ENCODE data around the gene AASDH.

Gene AASDH

DNA sequence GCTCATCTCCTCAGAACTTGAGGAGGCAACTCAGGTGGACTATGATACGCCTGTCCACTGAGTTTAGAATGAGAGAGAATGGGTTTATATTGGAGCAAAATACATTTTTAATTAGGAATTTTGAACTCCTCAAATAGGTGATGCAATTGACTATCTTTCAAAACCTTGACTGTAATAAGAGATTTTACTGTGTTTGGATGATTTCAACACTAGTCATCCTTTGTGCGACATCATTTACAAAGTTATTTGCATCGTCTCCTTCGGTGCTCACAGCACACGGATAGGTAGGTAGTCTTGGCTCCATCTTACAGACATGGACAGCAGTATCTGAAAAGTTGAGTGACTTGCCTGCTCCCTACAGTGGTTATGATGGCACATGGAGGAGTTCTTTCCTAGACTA, 67.0 kb downstream of the AASDH start:
- Histone ChIP-seq H3K4me2 (ENCODE audit: low read length) (no peak overlapping the region), H3K4me1 (ENCODE audit: control insufficient read depth, low read depth, low read length) (peaks cover 4% of the 10 kb centered on the region), H3K27me3 (ENCODE audit: insufficient read depth, low read length, poor library complexity) (no peaks in the 10 kb centered on the region), H4K5ac (ENCODE audit: low read length) (no peak overlapping the region), H2BK5ac (ENCODE audit: low read length) (no peak overlapping the region), H3K9ac (ENCODE audit: low read length) (no peak overlapping the region), H3K4ac (ENCODE audit: low read depth, low read length) (no peak overlapping the region), H3K27ac (ENCODE audit: low read depth, low read length) (no peak overlapping the region), H4K8ac (ENCODE audit: low read depth, low read length) (no peak overlapping the region), H3K79me1 (ENCODE audit: low read length) (no peaks in the 10 kb centered on the region), H3K79me2 (ENCODE audit: control insufficient read depth, insufficient read depth, low read length) (no peaks in the 10 kb centered on the region), H3K56ac (ENCODE audit: low read length) (no peak overlapping the region), H2AK5ac (ENCODE audit: low read length) (no peak overlapping the region), H2BK120ac (ENCODE audit: low read depth, low read length) (no peak overlapping the region), H3K36me3 (ENCODE audit: control insufficient read depth, insufficient read depth, low read length) (no peaks in the 10 kb centered on the region), H2BK15ac (replicated peaks; ENCODE audit: low read depth) (no peak overlapping the region), H3K4me3 (ENCODE audit: low read length) (no peak overlapping the region), H3K18ac (ENCODE audit: low read length) (no peak overlapping the region), H3K23ac (ENCODE audit: low read length) (no peak overlapping the region)
- no CpG with 5 or more reads among the region's 5 CpGs for WGBS (ENCODE audit: extremely low coverage, insufficient coverage, low lambda C conversion rate)
- no peak for DNase-seq

DNA sequence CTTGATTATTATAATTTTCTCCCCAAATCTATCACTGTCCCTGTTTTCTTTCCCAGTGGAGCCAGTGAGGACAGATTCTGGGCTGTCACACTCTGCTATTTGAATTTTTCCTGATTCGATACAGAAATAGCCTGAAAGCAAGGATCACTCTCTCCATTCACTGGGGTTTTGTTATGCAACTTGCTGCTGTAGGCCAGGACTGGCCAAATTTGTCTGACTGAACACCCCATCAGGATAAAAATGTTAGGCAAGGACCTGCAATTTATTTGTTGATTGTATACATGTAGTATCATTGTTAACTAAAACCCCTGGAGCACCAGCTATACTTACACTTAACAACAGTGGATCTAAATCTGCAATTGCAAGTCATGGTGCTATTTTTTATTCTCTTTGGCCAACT, 68.7 kb downstream of the AASDH start:
- Histone ChIP-seq H3K4me2 (ENCODE audit: low read length) (no peak overlapping the region), H3K4me1 (ENCODE audit: control insufficient read depth, low read depth, low read length) (no peaks in the 10 kb centered on the region), H3K79me2 (ENCODE audit: control insufficient read depth, insufficient read depth, low read length) (no peaks in the 10 kb centered on the region), H2BK5ac (ENCODE audit: low read length) (no peak overlapping the region), H4K5ac (ENCODE audit: low read length) (no peak overlapping the region), H3K23ac (ENCODE audit: low read length) (no peak overlapping the region), H3K9ac (ENCODE audit: low read length) (no peak overlapping the region), H3K36me3 (ENCODE audit: control insufficient read depth, insufficient read depth, low read length) (no peaks in the 10 kb centered on the region), H3K4ac (ENCODE audit: low read depth, low read length) (no peak overlapping the region), H3K4me3 (ENCODE audit: low read length) (no peak overlapping the region), H4K8ac (ENCODE audit: low read depth, low read length) (no peak overlapping the region), H3K27ac (ENCODE audit: low read depth, low read length) (no peak overlapping the region), H2AK5ac (ENCODE audit: low read length) (no peak overlapping the region), H3K27me3 (ENCODE audit: insufficient read depth, low read length, poor library complexity) (no peaks in the 10 kb centered on the region), H3K79me1 (ENCODE audit: low read length) (no peaks in the 10 kb centered on the region), H3K18ac (ENCODE audit: low read length) (no peak overlapping the region), H3K56ac (ENCODE audit: low read length) (no peak overlapping the region), H2BK15ac (replicated peaks; ENCODE audit: low read depth) (no peak overlapping the region), H2BK120ac (ENCODE audit: low read depth, low read length) (no peak overlapping the region)
- DNase-seq: no peak
- no CpG with 5 or more reads among the region's 1 CpG for WGBS (ENCODE audit: extremely low coverage, insufficient coverage, low lambda C conversion rate)

GRCh38 chr4:56317749-56318148, 69.5 kb downstream of the AASDH start:
- H3K4me3 ChIP-seq (ENCODE audit: low read length): no peak overlapping the region
- H4K5ac ChIP-seq (ENCODE audit: low read length): no peak overlapping the region
- no peaks in the 10 kb centered on the region for H3K36me3 ChIP-seq (ENCODE audit: control insufficient read depth, insufficient read depth, low read length)
- H3K4ac ChIP-seq (ENCODE audit: low read depth, low read length): no peak overlapping the region
- no peak overlapping the region for H2BK5ac ChIP-seq (ENCODE audit: low read length)
- no peaks in the 10 kb centered on the region for H3K27me3 ChIP-seq (ENCODE audit: insufficient read depth, low read length, poor library complexity)
- H3K79me2 ChIP-seq (ENCODE audit: control insufficient read depth, insufficient read depth, low read length): no peaks in the 10 kb centered on the region
- no peak for DNase-seq
- no peak overlapping the region for H3K23ac ChIP-seq (ENCODE audit: low read length)
- H3K56ac ChIP-seq (ENCODE audit: low read length): no peak overlapping the region
- H3K27ac ChIP-seq (ENCODE audit: low read depth, low read length): no peak overlapping the region
- no peak overlapping the region for H2BK15ac ChIP-seq (replicated peaks; ENCODE audit: low read depth)
- H3K4me1 ChIP-seq (ENCODE audit: control insufficient read depth, low read depth, low read length): no peaks in the 10 kb centered on the region
- H2BK120ac ChIP-seq (ENCODE audit: low read depth, low read length): no peak overlapping the region
- H3K18ac ChIP-seq (ENCODE audit: low read length): no peak overlapping the region
- no peak overlapping the region for H4K8ac ChIP-seq (ENCODE audit: low read depth, low read length)
- H2AK5ac ChIP-seq (ENCODE audit: low read length): no peak overlapping the region
- H3K79me1 ChIP-seq (ENCODE audit: low read length): no peaks in the 10 kb centered on the region
- H3K4me2 ChIP-seq (ENCODE audit: low read length): no peak overlapping the region
- H3K9ac ChIP-seq (ENCODE audit: low read length): no peak overlapping the region

DNA sequence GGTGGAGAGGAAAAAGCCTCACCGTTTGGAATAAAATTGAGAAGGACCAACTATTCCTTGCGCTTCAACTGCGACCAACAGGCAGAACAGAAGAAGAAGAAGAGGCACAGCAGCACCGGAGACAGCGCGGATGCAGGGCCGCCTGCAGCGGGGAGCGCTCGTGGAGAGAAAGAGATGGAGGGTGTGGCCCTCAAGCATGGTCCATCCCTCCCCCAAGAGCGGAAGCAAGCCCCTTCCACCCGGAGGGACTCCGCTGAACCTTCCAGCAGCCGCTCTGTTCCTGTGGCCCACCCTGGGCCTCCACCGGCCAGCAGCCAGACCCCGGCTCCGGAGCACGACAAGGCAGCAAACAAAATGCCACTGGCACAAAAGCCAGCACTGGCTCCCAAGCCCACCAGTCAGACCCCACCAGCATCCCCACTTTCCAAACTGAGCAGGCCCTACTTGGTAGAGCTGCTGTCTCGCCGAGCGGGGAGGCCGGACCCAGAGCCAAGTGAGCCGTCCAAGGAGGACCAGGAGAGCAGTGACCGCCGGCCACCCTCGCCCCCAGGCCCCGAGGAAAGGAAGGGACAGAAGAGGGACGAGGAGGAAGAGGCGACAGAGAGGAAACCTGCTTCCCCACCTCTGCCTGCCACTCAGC, 71.2 kb downstream of the AASDH start:
- WGBS (ENCODE audit: extremely low coverage, insufficient coverage, low lambda C conversion rate): no CpG with 5 or more reads among the region's 29 CpGs
- DNase-seq: no peak
- no peak overlapping the region for H3K9ac ChIP-seq (ENCODE audit: low read length)
- no peak overlapping the region for H4K8ac ChIP-seq (ENCODE audit: low read depth, low read length)
- no peaks in the 10 kb centered on the region for H3K4me1 ChIP-seq (ENCODE audit: control insufficient read depth, low read depth, low read length)
- no peak overlapping the region for H3K18ac ChIP-seq (ENCODE audit: low read length)
- no peak overlapping the region for H3K4me3 ChIP-seq (ENCODE audit: low read length)
- no peaks in the 10 kb centered on the region for H3K27me3 ChIP-seq (ENCODE audit: insufficient read depth, low read length, poor library complexity)
- no peak overlapping the region for H3K4me2 ChIP-seq (ENCODE audit: low read length)
- H3K27ac ChIP-seq (ENCODE audit: low read depth, low read length): no peak overlapping the region
- H3K23ac ChIP-seq (ENCODE audit: low read length): no peak overlapping the region
- H3K79me2 ChIP-seq (ENCODE audit: control insufficient read depth, insufficient read depth, low read length): no peaks in the 10 kb centered on the region
- no peak overlapping the region for H3K56ac ChIP-seq (ENCODE audit: low read length)
- H2AK5ac ChIP-seq (ENCODE audit: low read length): no peak overlapping the region
- H3K4ac ChIP-seq (ENCODE audit: low read depth, low read length): no peak overlapping the region
- H3K36me3 ChIP-seq (ENCODE audit: control insufficient read depth, insufficient read depth, low read length): no peaks in the 10 kb centered on the region
- H2BK15ac ChIP-seq (replicated peaks; ENCODE audit: low read depth): no peak overlapping the region
- H2BK5ac ChIP-seq (ENCODE audit: low read length): no peak overlapping the region
- no peak overlapping the region for H2BK120ac ChIP-seq (ENCODE audit: low read depth, low read length)
- no peaks in the 10 kb centered on the region for H3K79me1 ChIP-seq (ENCODE audit: low read length)
- no peak overlapping the region for H4K5ac ChIP-seq (ENCODE audit: low read length)

DNA sequence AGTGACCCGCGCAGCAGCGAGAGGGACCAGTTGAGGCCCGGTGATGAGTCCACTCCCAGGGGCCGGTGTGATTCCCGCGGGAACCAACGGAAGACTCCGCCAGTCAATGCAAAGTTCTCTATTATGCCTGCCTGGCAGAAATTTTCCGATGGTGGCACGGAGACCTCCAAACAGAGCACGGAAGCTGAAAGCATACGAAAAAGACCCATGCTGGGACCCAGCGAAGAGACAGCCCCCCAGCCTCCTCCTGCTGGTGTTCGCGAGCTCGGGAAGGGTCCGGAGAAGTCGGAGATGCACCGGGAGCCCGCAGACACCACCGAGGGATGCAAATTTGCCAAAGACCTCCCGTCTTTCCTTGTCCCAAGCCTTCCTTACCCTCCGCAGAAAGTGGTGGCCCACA, 71.7 kb downstream of the AASDH start:
- H4K8ac ChIP-seq (ENCODE audit: low read depth, low read length): no peak overlapping the region

GRCh38 chr4:56315041-56315440, 72.2 kb downstream of the AASDH start:
- H3K27ac ChIP-seq (ENCODE audit: low read depth, low read length): no peak overlapping the region
- no peaks in the 10 kb centered on the region for H3K27me3 ChIP-seq (ENCODE audit: insufficient read depth, low read length, poor library complexity)
- no peak overlapping the region for H3K4me2 ChIP-seq (ENCODE audit: low read length)
- no peak overlapping the region for H4K5ac ChIP-seq (ENCODE audit: low read length)
- no peak overlapping the region for H3K18ac ChIP-seq (ENCODE audit: low read length)
- H2BK120ac ChIP-seq (ENCODE audit: low read depth, low read length): no peak overlapping the region
- no peaks in the 10 kb centered on the region for H3K79me1 ChIP-seq (ENCODE audit: low read length)
- no peak overlapping the region for H3K4ac ChIP-seq (ENCODE audit: low read depth, low read length)
- H3K23ac ChIP-seq (ENCODE audit: low read length): no peak overlapping the region
- no peaks in the 10 kb centered on the region for H3K79me2 ChIP-seq (ENCODE audit: control insufficient read depth, insufficient read depth, low read length)
- no peak overlapping the region for H3K4me3 ChIP-seq (ENCODE audit: low read length)
- no peak for DNase-seq
- H2BK15ac ChIP-seq (replicated peaks; ENCODE audit: low read depth): no peak overlapping the region
- H3K9ac ChIP-seq (ENCODE audit: low read length): no peak overlapping the region
- WGBS (ENCODE audit: extremely low coverage, insufficient coverage, low lambda C conversion rate): no CpG with 5 or more reads among the region's 29 CpGs
- H2AK5ac ChIP-seq (ENCODE audit: low read length): no peak overlapping the region
- no peak overlapping the region for H4K8ac ChIP-seq (ENCODE audit: low read depth, low read length)
- H2BK5ac ChIP-seq (ENCODE audit: low read length): no peak overlapping the region
- H3K4me1 ChIP-seq (ENCODE audit: control insufficient read depth, low read depth, low read length): no peaks in the 10 kb centered on the region
- no peaks in the 10 kb centered on the region for H3K36me3 ChIP-seq (ENCODE audit: control insufficient read depth, insufficient read depth, low read length)
- H3K56ac ChIP-seq (ENCODE audit: low read length): no peak overlapping the region

More for the DNA sequence above, 71.7 kb downstream of the AASDH start:
- Histone ChIP-seq H3K23ac (ENCODE audit: low read length) (no peak overlapping the region), H3K4ac (ENCODE audit: low read depth, low read length) (no peak overlapping the region), H3K27me3 (ENCODE audit: insufficient read depth, low read length, poor library complexity) (no peaks in the 10 kb centered on the region), H3K4me1 (ENCODE audit: control insufficient read depth, low read depth, low read length) (no peaks in the 10 kb centered on the region), H3K79me1 (ENCODE audit: low read length) (no peaks in the 10 kb centered on the region), H2BK5ac (ENCODE audit: low read length) (no peak overlapping the region), H4K5ac (ENCODE audit: low read length) (no peak overlapping the region), H3K9ac (ENCODE audit: low read length) (no peak overlapping the region), H3K27ac (ENCODE audit: low read depth, low read length) (no peak overlapping the region), H2BK120ac (ENCODE audit: low read depth, low read length) (no peak overlapping the region), H3K4me3 (ENCODE audit: low read length) (no peak overlapping the region), H2AK5ac (ENCODE audit: low read length) (no peak overlapping the region), H3K56ac (ENCODE audit: low read length) (no peak overlapping the region), H3K18ac (ENCODE audit: low read length) (no peak overlapping the region), H2BK15ac (replicated peaks; ENCODE audit: low read depth) (no peak overlapping the region), H3K4me2 (ENCODE audit: low read length) (no peak overlapping the region), H3K36me3 (ENCODE audit: control insufficient read depth, insufficient read depth, low read length) (no peaks in the 10 kb centered on the region), H3K79me2 (ENCODE audit: control insufficient read depth, insufficient read depth, low read length) (no peaks in the 10 kb centered on the region)
- no CpG with 5 or more reads among the region's 24 CpGs for WGBS (ENCODE audit: extremely low coverage, insufficient coverage, low lambda C conversion rate)
- no peak for DNase-seq
